Measurements from ENCODE around the gene SHISA5. TPM values are rescaled to one million over a fixed set of nuclear protein-coding genes. Genes with fewer than 3 reads are reported as not detected.

Gene SHISA5
- total RNA-seq, 1 experiment from 2014 or later = 226 TPM

GRCh38 chr3:48418140-48418539, 85.8 kb downstream of the SHISA5 start:
- ChIA-PET POLR2A (no interaction called here), CTCF (interaction anchor here (6.1 kb wide), 1 partner anchor 18 kb away, joined by 40 read pairs; no protein-coding TSS in a partner anchor)
- no TSS peak for BruUV-seq (replicated peaks)
- Histone ChIP-seq H3K4me3 (ENCODE audit: low read depth, low read length) (no peak overlapping the region), H3K27me3 (replicated peaks; ENCODE audit: control insufficient read depth, insufficient read depth, low read length) (no peaks in the 10 kb centered on the region), H3K4me1 (no peaks in the 10 kb centered on the region), H3K36me3 (ENCODE audit: control insufficient read depth, insufficient read depth, low read length) (peaks cover 18% of the 10 kb centered on the region), H3K9me3 (no peaks in the 10 kb centered on the region)
- Mint-ChIP-seq H3K4me3 (ENCODE audit: unreplicated experiment) (no peak overlapping the region), H3K27me3 (ENCODE audit: insufficient read depth, unreplicated experiment) (no peaks in the 10 kb centered on the region), H3K36me3 (ENCODE audit: insufficient read depth, unreplicated experiment) (peaks cover 83% of the 10 kb centered on the region), H3K4me1 (ENCODE audit: low read depth, unreplicated experiment) (peaks cover 7% of the 10 kb centered on the region), H3K27ac (ENCODE audit: unreplicated experiment) (no peak overlapping the region), H3K9me3 (ENCODE audit: unreplicated experiment) (no peaks in the 10 kb centered on the region)
- DNase-seq = no peak
- intact Hi-C loops (cut with micrococcal nuclease; ENCODE audit: unreplicated experiment) = no loop called here
- no peak for TF ChIP-seq CTCF (IDR thresholded peaks at IDR 0.05; ENCODE audit: insufficient read depth in 1 of 2, low read depth in 1 of 2, low read length in 1 of 2, severe bottlenecking in 1 of 2, unreplicated experiment in 1 of 2)

Small RNA genes lying within 50 kb of the gene (microRNA-seq; reads per million reads assigned to microRNA genes)
- not detected for gene MIR6823

Other genes starting within 250 kb of the SHISA5 start
- 42.3 and 49.2 TPM in 2 replicates for gene NME6, start 202.8 kb downstream of the SHISA5 start, total RNA-seq (2022)
- not detected in 2 replicates for gene SPINK8, start 170.5 kb downstream of the SHISA5 start, total RNA-seq (2022)
- gene FBXW12, start 132.0 kb downstream of the SHISA5 start, total RNA-seq (2022) = 1.7 and 2.3 TPM in 2 replicates
- 149 and 164 TPM in 2 replicates for gene PLXNB1, start 74.1 kb downstream of the SHISA5 start, total RNA-seq (2022)
- gene CCDC51, start 64.1 kb downstream of the SHISA5 start, total RNA-seq (2022) = 48.9 and 59.5 TPM in 2 replicates
- 205 and 227 TPM in 2 replicates for gene TMA7, start 63.9 kb downstream of the SHISA5 start, total RNA-seq (2022)
- gene ATRIP, start 57.4 kb downstream of the SHISA5 start, total RNA-seq (2022) = 14.4 and 15.9 TPM in 2 replicates
- gene PFKFB4, start 52.6 kb upstream of the SHISA5 start, total RNA-seq (2022) = 11.2 and 14.4 TPM in 2 replicates
- gene UCN2, start 59.6 kb upstream of the SHISA5 start, total RNA-seq (2022) = 0.54 TPM in 1 of 2 replicates, not detected in the other
- gene COL7A1, start 91.2 kb upstream of the SHISA5 start, total RNA-seq (2022) = 4.7 and 5.2 TPM in 2 replicates
- 278 and 283 TPM in 2 replicates for gene UQCRC1, start 105.5 kb upstream of the SHISA5 start, total RNA-seq (2022)
- gene TMEM89, start 117.6 kb upstream of the SHISA5 start, total RNA-seq (2022) = not detected in 2 replicates
- gene SLC26A6, start 131.3 kb upstream of the SHISA5 start, total RNA-seq (2022) = 54.7 and 59.4 TPM in 2 replicates
- 35.4 and 39.0 TPM in 2 replicates for gene CELSR3, start 158.7 kb upstream of the SHISA5 start, total RNA-seq (2022)
- 30.1 and 30.2 TPM in 2 replicates for gene NCKIPSD, start 181.7 kb upstream of the SHISA5 start, total RNA-seq (2022)
- gene IP6K2, start 213.0 kb upstream of the SHISA5 start, total RNA-seq (2022) = 91.7 and 100 TPM in 2 replicates